GM23338 (cell line): Measurements from ENCODE around the gene EPHB2. TPM values are rescaled to one million over a fixed set of nuclear protein-coding genes. Genes with fewer than 3 reads are reported as not detected.

Source experiments
- ATAC-seq: fragments of 200-7000 bp; cut with Tn5 transposase; 3 replicates; pipeline ENCODE4 v1.9.1; 2020
- DNase-seq: peaks from one replicate; pipeline ENCODE4 v3.0.0-alpha.2; 2015; ENCODE audit warnings: low spot score
- H2AFZ ChIP-seq: fragments of 200-600 bp; sonication (generic); 2 replicates; pipeline ENCODE4 v1.8.0; 2016; ENCODE audit warnings: antibody characterized with exemption, mild to moderate bottlenecking, moderate library complexity
- H3F3A ChIP-seq: fragments of 200-600 bp; sonication (generic); replicated peaks from 2 replicates; pipeline ENCODE4 v1.8.0; 2017; ENCODE audit warnings: antibody characterized with exemption, mixed run types, low read depth
- H3K27ac ChIP-seq: fragments of 200-600 bp; sonication (generic); 2 replicates; pipeline ENCODE4 v1.6.1; 2016; ENCODE audit warnings: low read depth
- H3K27me3 ChIP-seq: fragments of 200-600 bp; sonication (generic); 2 replicates; pipeline ENCODE4 v1.8.0; 2016; ENCODE audit warnings: mild to moderate bottlenecking, mixed run types, moderate library complexity; ENCODE audit not compliant: insufficient read depth
- H3K36me3 ChIP-seq: fragments of 200-600 bp; sonication (generic); 2 replicates; pipeline ENCODE4 v1.8.0; 2016; ENCODE audit warnings: mild to moderate bottlenecking; ENCODE audit not compliant: insufficient read depth
- H3K4me1 ChIP-seq: fragments of 200-600 bp; sonication (generic); 2 replicates; pipeline ENCODE4 v1.8.0; 2016; ENCODE audit warnings: mild to moderate bottlenecking, moderate library complexity; ENCODE audit not compliant: insufficient read depth
- H3K4me2 ChIP-seq: fragments of 200-600 bp; sonication (generic); 2 replicates; pipeline ENCODE4 v1.7.1; 2017; ENCODE audit warnings: mixed run types
- H3K4me3 ChIP-seq: fragments of 200-600 bp; sonication (generic); 2 replicates; pipeline ENCODE4 v1.6.1; 2016; ENCODE audit warnings: mixed run types
- H3K79me2 ChIP-seq: fragments of 200-600 bp; sonication (generic); replicated peaks from 2 replicates; pipeline ENCODE4 v1.8.0; 2017; ENCODE audit warnings: mild to moderate bottlenecking; ENCODE audit not compliant: insufficient read depth
- H3K9me2 ChIP-seq: fragments of 200-600 bp; sonication (generic); 2 replicates; pipeline ENCODE4 v1.8.0; 2017; ENCODE audit not compliant: insufficient read depth
- H4K20me1 ChIP-seq: fragments of 200-600 bp; sonication (generic); replicated peaks from 2 replicates; pipeline ENCODE4 v1.8.0; 2017; ENCODE audit warnings: mild to moderate bottlenecking; ENCODE audit not compliant: insufficient read depth
- H3K27ac Mint-ChIP-seq: 2 replicates; pipeline ENCODE4 v1.8.0; 2020; ENCODE audit warnings: inconsistent platforms, mild to moderate bottlenecking, moderate library complexity, mixed read lengths
- H3K27me3 Mint-ChIP-seq: 3 replicates; pipeline ENCODE4 v1.8.0; 2022; ENCODE audit warnings: low read depth, mild to moderate bottlenecking, moderate library complexity, mixed read lengths, inconsistent platforms; ENCODE audit not compliant: insufficient read depth, poor library complexity
- H3K36me3 Mint-ChIP-seq: 3 replicates; pipeline ENCODE4 v1.8.0; 2021; ENCODE audit warnings: low read depth, mild to moderate bottlenecking, inconsistent platforms, moderate library complexity, mixed read lengths
- H3K4me1 Mint-ChIP-seq: 3 replicates; pipeline ENCODE4 v1.8.0; 2020; ENCODE audit warnings: mild to moderate bottlenecking, inconsistent platforms, mixed read lengths
- H3K4me3 Mint-ChIP-seq: 3 replicates; pipeline ENCODE4 v1.8.0; 2021; ENCODE audit warnings: moderate library complexity, mild to moderate bottlenecking, inconsistent platforms, mixed read lengths
- H3K9me3 Mint-ChIP-seq: 3 replicates; pipeline ENCODE4 v1.8.0; 2020; ENCODE audit warnings: moderate library complexity, mild to moderate bottlenecking, inconsistent platforms, mixed read lengths
- CREB1 ChIP-seq: fragments of 250-450 bp; sonication (Bioruptor Pico); IDR thresholded peaks from 2 replicates; pipeline ENCODE4 v1.5.0; 2020; ENCODE audit warnings: low read depth, mild to moderate bottlenecking, moderate library complexity
- EZH2 ChIP-seq: fragments of 200-600 bp; sonication (generic); IDR thresholded peaks from one replicate; pipeline ENCODE4 v1.8.0; 2017; ENCODE audit warnings: antibody characterized with exemption, mild to moderate bottlenecking, low read depth; ENCODE audit not compliant: unreplicated experiment
- EZH2phosphoT487 ChIP-seq: fragments of 200-600 bp; sonication (generic); IDR thresholded peaks from one replicate; pipeline ENCODE4 v1.8.1; 2018; ENCODE audit warnings: antibody characterized with exemption; ENCODE audit not compliant: unreplicated experiment
- JUNB ChIP-seq: IDR thresholded peaks from one replicate; pipeline ENCODE4 v1.6.1; 2016; ENCODE audit warnings: antibody characterized with exemption; ENCODE audit not compliant: unreplicated experiment
- NANOG ChIP-seq: IDR thresholded peaks from 2 replicates; pipeline ENCODE4 v1.6.1; 2016; ENCODE audit warnings: antibody characterized with exemption, borderline replicate concordance
- POLR2AphosphoS5 ChIP-seq: IDR thresholded peaks from 2 replicates; pipeline ENCODE4 v1.6.1; 2016; ENCODE audit warnings: antibody characterized with exemption, low read depth
- REST ChIP-seq: IDR thresholded peaks from one replicate; pipeline ENCODE4 v1.6.1; 2018; ENCODE audit warnings: antibody characterized with exemption; ENCODE audit not compliant: unreplicated experiment
- STAT1 ChIP-seq: IDR thresholded peaks from one replicate; pipeline ENCODE4 v1.6.1; 2016; ENCODE audit warnings: antibody characterized with exemption; ENCODE audit not compliant: unreplicated experiment
- ZNF114 ChIP-seq: fragments of 250-450 bp; sonication (Bioruptor Pico); IDR thresholded peaks from 2 replicates; pipeline ENCODE4 v1.5.0; 2020; ENCODE audit warnings: mild to moderate bottlenecking, moderate library complexity
- ZNF331 ChIP-seq: fragments of 250-450 bp; sonication (Bioruptor Pico); IDR thresholded peaks from 2 replicates; pipeline ENCODE4 v1.5.0; 2020; ENCODE audit warnings: low read depth, mild to moderate bottlenecking, moderate library complexity
- ZNF462 ChIP-seq: fragments of 250-450 bp; sonication (Bioruptor Pico); IDR thresholded peaks from 2 replicates; pipeline ENCODE4 v1.5.0; 2020; ENCODE audit warnings: mild to moderate bottlenecking, moderate library complexity
- polyA plus RNA-seq: library from polyadenylated mRNA; unstranded; fragments of >200 nt; fragmentation: Nextera tagmentation; extraction: Ambion mirVana; gene quantifications from 2 replicates; pipeline ENCODE4 v1.2.1, GENCODE V29; 2016
- total RNA-seq: library from RNA; depleted of rRNA; stranded (reverse); fragments of >200 nt; shearing (Covaris generic); gene quantifications from 2 replicates; pipeline ENCODE4 v1.2.3, GENCODE V29; 2014
- TF ChIP-seq, protein P1 (sequence below), 2 experiments: fragments of 200-600 bp in 1 of 2; sonication (generic) in 1 of 2; conservative IDR thresholded peaks; 2 replicates each; pipeline versions ENCODE4 v1.5.1 to v1.6.1; 2016 to 2017; ENCODE audit warnings: antibody characterized with exemption in 2 of 2, low read depth in 2 of 2, mild to moderate bottlenecking in 2 of 2, moderate library complexity in 1 of 2
- TF ChIP-seq, protein P2 (sequence below): IDR thresholded peaks from 2 replicates; pipeline ENCODE4 v1.6.1; 2016; ENCODE audit warnings: antibody characterized with exemption

EPHB2 gene
- total and polyA plus RNA-seq, 2 experiments from 2014 or later: 4.1 to 20.1 TPM

DNA sequence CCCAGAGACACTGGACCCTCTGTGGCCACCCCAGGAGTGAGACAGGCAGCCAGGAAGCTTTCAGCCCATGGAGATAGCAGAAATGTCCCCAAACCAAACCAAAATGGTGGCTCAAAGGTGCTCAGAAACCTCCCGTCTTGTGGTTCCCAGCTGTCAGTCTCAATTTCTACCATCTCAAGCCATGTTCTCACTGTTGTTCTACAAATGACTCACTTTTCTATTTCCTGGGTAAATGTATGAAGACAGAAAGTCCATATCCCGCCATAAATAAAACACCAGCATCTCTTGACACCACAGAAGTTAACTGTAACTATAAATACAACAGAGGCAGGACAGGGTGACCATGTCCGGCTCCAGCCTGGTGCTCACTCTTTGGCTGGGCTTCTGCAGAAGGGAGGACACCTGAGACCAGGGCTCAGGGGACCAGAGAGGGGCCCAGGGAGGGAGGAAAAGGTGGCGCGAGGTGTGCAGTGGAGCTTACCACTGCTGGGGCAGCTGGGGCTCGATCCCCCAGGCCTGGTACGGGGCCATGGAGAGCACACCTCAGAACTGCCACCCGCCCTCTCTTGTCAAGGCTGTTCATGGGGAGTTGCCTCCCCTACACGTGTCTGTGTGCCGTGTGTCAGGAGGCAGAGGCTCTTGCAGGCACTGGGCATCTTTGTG is 43.6 kb downstream of the EPHB2 start:
- TF ChIP-seq ZNF462 (CRISPR knock-in tag): no peak
- TF ChIP-seq EZH2: no peak
- no peak for TF ChIP-seq POLR2AphosphoS5
- TF ChIP-seq, protein P1, sequence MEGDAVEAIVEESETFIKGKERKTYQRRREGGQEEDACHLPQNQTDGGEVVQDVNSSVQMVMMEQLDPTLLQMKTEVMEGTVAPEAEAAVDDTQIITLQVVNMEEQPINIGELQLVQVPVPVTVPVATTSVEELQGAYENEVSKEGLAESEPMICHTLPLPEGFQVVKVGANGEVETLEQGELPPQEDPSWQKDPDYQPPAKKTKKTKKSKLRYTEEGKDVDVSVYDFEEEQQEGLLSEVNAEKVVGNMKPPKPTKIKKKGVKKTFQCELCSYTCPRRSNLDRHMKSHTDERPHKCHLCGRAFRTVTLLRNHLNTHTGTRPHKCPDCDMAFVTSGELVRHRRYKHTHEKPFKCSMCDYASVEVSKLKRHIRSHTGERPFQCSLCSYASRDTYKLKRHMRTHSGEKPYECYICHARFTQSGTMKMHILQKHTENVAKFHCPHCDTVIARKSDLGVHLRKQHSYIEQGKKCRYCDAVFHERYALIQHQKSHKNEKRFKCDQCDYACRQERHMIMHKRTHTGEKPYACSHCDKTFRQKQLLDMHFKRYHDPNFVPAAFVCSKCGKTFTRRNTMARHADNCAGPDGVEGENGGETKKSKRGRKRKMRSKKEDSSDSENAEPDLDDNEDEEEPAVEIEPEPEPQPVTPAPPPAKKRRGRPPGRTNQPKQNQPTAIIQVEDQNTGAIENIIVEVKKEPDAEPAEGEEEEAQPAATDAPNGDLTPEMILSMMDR (conservative IDR thresholded peaks at IDR 0.05; ENCODE audit: low read depth in 2 of 2): no peak
- TF ChIP-seq, protein P2, sequence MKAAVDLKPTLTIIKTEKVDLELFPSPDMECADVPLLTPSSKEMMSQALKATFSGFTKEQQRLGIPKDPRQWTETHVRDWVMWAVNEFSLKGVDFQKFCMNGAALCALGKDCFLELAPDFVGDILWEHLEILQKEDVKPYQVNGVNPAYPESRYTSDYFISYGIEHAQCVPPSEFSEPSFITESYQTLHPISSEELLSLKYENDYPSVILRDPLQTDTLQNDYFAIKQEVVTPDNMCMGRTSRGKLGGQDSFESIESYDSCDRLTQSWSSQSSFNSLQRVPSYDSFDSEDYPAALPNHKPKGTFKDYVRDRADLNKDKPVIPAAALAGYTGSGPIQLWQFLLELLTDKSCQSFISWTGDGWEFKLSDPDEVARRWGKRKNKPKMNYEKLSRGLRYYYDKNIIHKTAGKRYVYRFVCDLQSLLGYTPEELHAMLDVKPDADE: no peak
- TF ChIP-seq CREB1 (CRISPR knock-in tag): no peak
- no peak for TF ChIP-seq REST
- TF ChIP-seq EZH2phosphoT487: no peak
- TF ChIP-seq JUNB: no peak
- no peak for TF ChIP-seq STAT1
- no peak for TF ChIP-seq ZNF114 (CRISPR knock-in tag)
- no peak for TF ChIP-seq NANOG
- TF ChIP-seq ZNF331 (CRISPR knock-in tag): no peak
- DNase-seq (no peak), ATAC-seq (no peak)
- H3K27ac ChIP-seq: no peak overlapping the region
- no peak overlapping the region for H2AFZ ChIP-seq
- no peaks in the 10 kb centered on the region; the same call in 1 of the 2 replicates for H4K20me1 ChIP-seq
- no peak overlapping the region for H3K4me3 ChIP-seq
- peaks cover 5% of the 10 kb centered on the region for H3K27me3 Mint-ChIP-seq
- no peak overlapping the region for H3K27ac Mint-ChIP-seq
- no peaks in the 10 kb centered on the region for H3F3A ChIP-seq
- H3K27me3 ChIP-seq: no peaks in the 10 kb centered on the region
- no peaks in the 10 kb centered on the region for H3K79me2 ChIP-seq
- H3K4me1 Mint-ChIP-seq: peaks cover 4% of the 10 kb centered on the region; the same call in 2 of the 3 replicates
- no peaks in the 10 kb centered on the region for H3K9me2 ChIP-seq
- H3K36me3 Mint-ChIP-seq: no peaks in the 10 kb centered on the region
- H3K9me3 Mint-ChIP-seq: no peaks in the 10 kb centered on the region
- H3K4me2 ChIP-seq: no peak overlapping the region
- H3K4me1 ChIP-seq: no peaks in the 10 kb centered on the region
- no peaks in the 10 kb centered on the region for H3K36me3 ChIP-seq
- H3K4me3 Mint-ChIP-seq: no peak overlapping the region
